Karpas-422 (cell line): ENCODE data around the gene SCMH1. TPM values are rescaled to one million over a fixed set of nuclear protein-coding genes. Genes with fewer than 3 reads are reported as not detected.
A peak's percentile ranks its signal among the peaks of the same experiment; 100 is the strongest.

Experiments used
- DNase-seq: peaks from one replicate; pipeline ENCODE4 v3.0.0-alpha.2; 2015
- H2AFZ ChIP-seq: fragments of 200-600 bp; sonication (generic); 2 replicates; pipeline ENCODE4 v1.6.1; 2014; ENCODE audit warnings: antibody characterized with exemption, low read length, mixed read lengths
- H3K27ac ChIP-seq: fragments of 200-600 bp; sonication (generic); 2 replicates; pipeline ENCODE4 v1.5.1; 2014; ENCODE audit warnings: mild to moderate bottlenecking, low read length, moderate library complexity
- H3K27me3 ChIP-seq: fragments of 200-600 bp; sonication (generic); 2 replicates; pipeline ENCODE4 v1.6.1; 2014; ENCODE audit warnings: low read length, mixed read lengths
- H3K36me3 ChIP-seq: fragments of 200-600 bp; sonication (generic); 2 replicates; pipeline ENCODE4 v1.6.1; 2014; ENCODE audit warnings: low read length, mixed read lengths; ENCODE audit not compliant: insufficient read depth
- H3K4me1 ChIP-seq: fragments of 200-600 bp; sonication (generic); 2 replicates; pipeline ENCODE4 v1.6.1; 2014; ENCODE audit warnings: mild to moderate bottlenecking, low read length, mixed read lengths
- H3K4me2 ChIP-seq: fragments of 200-600 bp; sonication (generic); 2 replicates; pipeline ENCODE4 v1.6.1; 2014; ENCODE audit warnings: low read length, low read depth, mild to moderate bottlenecking; ENCODE audit not compliant: poor library complexity, severe bottlenecking
- H3K4me3 ChIP-seq: fragments of 200-600 bp; sonication (generic); 2 replicates; pipeline ENCODE4 v1.5.1; 2014; ENCODE audit warnings: mild to moderate bottlenecking, antibody characterized with exemption, low read length, mixed read lengths
- H3K79me2 ChIP-seq: fragments of 200-600 bp; sonication (generic); 2 replicates; pipeline ENCODE4 v1.6.1; 2014; ENCODE audit warnings: mild to moderate bottlenecking, low read length, mixed read lengths
- H3K9ac ChIP-seq: fragments of 200-600 bp; sonication (generic); 2 replicates; pipeline ENCODE4 v1.6.0; 2014; ENCODE audit warnings: low read length
- H3K9me2 ChIP-seq: fragments of 200-600 bp; sonication (generic), shearing (Covaris generic); replicated peaks from 2 replicates; pipeline ENCODE4 v1.6.0; 2014; ENCODE audit warnings: mild to moderate bottlenecking, low read length, moderate library complexity; ENCODE audit not compliant: insufficient read depth
- H3K9me3 ChIP-seq: fragments of 300-700, 200-600 bp; sonication (generic); 2 replicates; pipeline ENCODE4 v1.6.1; 2014; ENCODE audit warnings: low read length, mixed read lengths
- H4K20me1 ChIP-seq: fragments of 200-600 bp; sonication (generic); 2 replicates; pipeline ENCODE4 v1.6.1; 2014; ENCODE audit warnings: mild to moderate bottlenecking, antibody characterized with exemption, low read length, low read depth; ENCODE audit not compliant: insufficient read depth
- total RNA-seq: library from RNA; depleted of rRNA; stranded (reverse); fragments of >200 nt; shearing (Covaris generic); gene quantifications from 2 replicates; pipeline ENCODE4 v1.2.3, GENCODE V29; 2014; ENCODE audit warnings: low replicate concordance

SCMH1 gene
- total RNA-seq, 1 experiment from 2014 or later, result 83.6 TPM

DNA sequence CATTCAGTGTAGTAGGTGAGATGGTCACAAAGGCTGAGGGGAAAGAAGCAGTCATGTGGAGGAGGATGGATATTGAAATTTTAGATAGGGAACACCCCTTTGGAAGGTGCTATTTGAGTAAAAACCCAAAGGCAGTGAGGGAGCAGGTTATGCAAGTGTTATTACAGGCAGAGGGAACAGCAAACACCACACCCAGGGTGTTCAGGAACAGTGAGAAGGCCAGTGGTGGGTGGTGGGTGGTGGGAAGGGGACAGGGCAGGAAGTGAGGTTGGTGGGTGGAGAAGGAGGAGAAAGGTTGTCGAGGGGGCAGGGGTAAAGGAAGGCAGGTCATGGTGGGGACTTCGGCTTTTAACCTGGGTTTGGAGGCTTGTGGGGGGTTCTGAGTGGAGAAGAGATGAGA is 39.2 kb upstream of the SCMH1 start:
- no peaks in the 10 kb centered on the region for H3K9me2 ChIP-seq
- H3K27me3 ChIP-seq, result no peaks in the 10 kb centered on the region
- no peak overlapping the region for H3K27ac ChIP-seq
- H3K9me3 ChIP-seq, result no peaks in the 10 kb centered on the region
- no peak for DNase-seq
- no peak overlapping the region for H3K9ac ChIP-seq
- H3K4me1 ChIP-seq, result peaks cover 9% of the 10 kb centered on the region
- H4K20me1 ChIP-seq, result no peaks in the 10 kb centered on the region
- H3K36me3 ChIP-seq, result no peaks in the 10 kb centered on the region
- no peak overlapping the region for H3K4me2 ChIP-seq
- H3K4me3 ChIP-seq, result no peak overlapping the region
- no peak overlapping the region for H2AFZ ChIP-seq
- H3K79me2 ChIP-seq, result no peaks in the 10 kb centered on the region

DNA sequence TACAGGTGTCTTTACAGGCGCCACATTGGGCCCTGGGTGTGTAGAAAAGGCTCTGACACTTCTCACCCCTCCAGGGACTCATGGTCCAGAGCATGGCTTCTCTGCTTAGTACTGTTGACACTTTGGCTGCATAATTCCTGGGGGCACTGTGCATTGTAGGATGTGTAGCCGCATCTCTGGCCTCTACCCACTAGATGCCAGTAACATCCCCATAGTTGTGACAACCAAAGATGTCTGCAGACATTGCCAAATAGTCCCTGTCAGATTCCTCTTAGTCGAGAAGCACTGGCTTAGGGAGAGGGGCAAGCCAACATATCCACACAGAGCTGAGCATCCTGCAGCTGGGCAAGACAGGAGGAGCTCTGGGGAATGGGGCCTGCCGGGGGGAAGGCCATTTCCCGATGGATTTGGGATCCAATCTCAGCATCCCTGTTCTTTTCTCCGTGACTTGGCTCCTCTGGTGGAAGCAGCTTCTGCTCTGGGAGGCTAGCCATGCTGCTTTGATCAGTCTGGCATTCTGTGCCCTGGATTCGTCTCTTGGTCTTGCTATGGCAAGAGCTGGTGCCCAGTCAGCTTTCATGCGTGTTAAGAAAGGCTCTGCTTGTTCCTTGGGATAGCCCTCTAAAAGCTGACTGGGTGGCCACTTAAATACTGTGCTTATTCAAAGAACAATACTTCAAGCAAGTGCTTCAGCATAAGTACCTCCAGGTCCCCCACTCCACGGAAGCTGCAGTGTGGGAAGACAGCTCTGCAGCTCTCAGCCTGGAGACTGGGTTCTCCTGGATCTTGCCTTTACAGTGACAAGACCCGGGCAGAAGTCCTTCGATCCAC is 38.3 kb upstream of the SCMH1 start:
- no peak overlapping the region for H3K27ac ChIP-seq
- no peak overlapping the region for H3K4me2 ChIP-seq
- no peaks in the 10 kb centered on the region for H3K27me3 ChIP-seq
- H3K4me3 ChIP-seq, result no peak overlapping the region
- H3K36me3 ChIP-seq, result no peaks in the 10 kb centered on the region
- no peaks in the 10 kb centered on the region for H3K9me3 ChIP-seq
- peaks cover 9% of the 10 kb centered on the region for H3K4me1 ChIP-seq
- no peak overlapping the region for H3K9ac ChIP-seq
- no peak overlapping the region for H2AFZ ChIP-seq
- H3K9me2 ChIP-seq, result no peaks in the 10 kb centered on the region
- no peaks in the 10 kb centered on the region for H4K20me1 ChIP-seq
- H3K79me2 ChIP-seq, result no peaks in the 10 kb centered on the region
- DNase-seq, result no peak

DNA sequence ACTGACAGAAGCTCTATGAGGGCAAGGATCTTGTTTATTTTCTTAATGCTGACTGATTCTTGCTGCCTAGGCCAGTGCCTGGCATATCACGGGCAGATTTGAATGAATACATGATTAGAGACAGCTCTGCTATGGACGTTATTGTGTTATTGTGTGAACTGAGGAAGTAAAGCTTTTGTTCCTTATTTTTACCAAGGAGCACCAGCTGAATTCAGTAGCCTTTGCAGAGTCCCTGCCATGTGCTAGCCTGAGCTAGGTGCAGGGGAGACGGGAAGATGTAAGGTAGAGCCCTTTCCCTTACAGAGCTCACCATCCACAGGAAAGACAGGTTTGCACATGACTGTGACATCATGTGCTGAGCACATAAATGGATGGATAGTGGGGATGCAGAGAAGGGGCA is 36.0 kb upstream of the SCMH1 start:
- H4K20me1 ChIP-seq, result no peaks in the 10 kb centered on the region
- H3K4me2 ChIP-seq, result no peak overlapping the region
- no peak overlapping the region for H3K9ac ChIP-seq
- H3K79me2 ChIP-seq, result no peaks in the 10 kb centered on the region
- no peaks in the 10 kb centered on the region for H3K36me3 ChIP-seq
- no peaks in the 10 kb centered on the region for H3K9me2 ChIP-seq
- H3K27ac ChIP-seq, result no peak overlapping the region
- H3K4me1 ChIP-seq, result peaks cover 9% of the 10 kb centered on the region
- no peak for DNase-seq
- H2AFZ ChIP-seq, result 0 out of 2 replicates have a peak overlapping the region, but pooled peaks have one; percentile 0
- H3K9me3 ChIP-seq, result no peaks in the 10 kb centered on the region
- no peak overlapping the region for H3K4me3 ChIP-seq
- no peaks in the 10 kb centered on the region for H3K27me3 ChIP-seq

DNA sequence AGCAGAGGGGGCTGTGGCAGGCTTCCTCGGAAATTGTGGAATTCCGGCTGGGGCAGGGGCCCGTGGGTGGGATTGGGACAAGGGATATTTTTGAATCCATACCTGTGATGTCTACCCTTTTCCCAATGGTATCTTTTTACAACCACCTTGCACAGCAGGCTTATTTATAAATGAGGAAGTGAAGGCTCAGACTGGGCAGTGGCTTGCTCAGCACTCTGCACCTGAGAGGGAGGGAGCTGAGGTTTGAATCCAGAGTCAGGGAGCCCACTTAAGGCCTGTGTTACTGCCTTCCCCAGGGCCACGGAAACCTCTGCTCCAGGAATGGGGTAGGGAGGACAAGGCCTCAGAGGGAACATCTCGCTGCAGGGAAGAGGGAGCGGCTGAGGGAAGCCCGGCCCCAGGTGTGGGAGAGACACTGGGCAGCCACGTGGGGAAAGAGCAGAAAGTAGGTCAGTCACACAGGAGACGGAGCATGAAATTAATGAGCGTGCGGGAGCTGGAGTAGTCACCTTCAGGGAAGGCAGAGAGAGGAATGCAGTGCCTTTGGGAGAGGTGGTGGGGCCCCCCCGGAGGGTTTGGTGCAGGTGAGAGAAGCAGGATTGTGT is 35.4 kb upstream of the SCMH1 start:
- no peaks in the 10 kb centered on the region for H3K9me3 ChIP-seq
- no peak overlapping the region for H3K4me3 ChIP-seq
- peak overlapping the region; percentile 0; the same call in 1 of the 2 replicates for H2AFZ ChIP-seq
- no peak overlapping the region for H3K27ac ChIP-seq
- peak; percentile 56 for DNase-seq
- H3K79me2 ChIP-seq, result no peaks in the 10 kb centered on the region
- H3K4me1 ChIP-seq, result peaks cover 9% of the 10 kb centered on the region
- H3K36me3 ChIP-seq, result no peaks in the 10 kb centered on the region
- H3K27me3 ChIP-seq, result no peaks in the 10 kb centered on the region
- no peaks in the 10 kb centered on the region for H3K9me2 ChIP-seq
- no peak overlapping the region for H3K4me2 ChIP-seq
- no peak overlapping the region for H3K9ac ChIP-seq
- H4K20me1 ChIP-seq, result no peaks in the 10 kb centered on the region

DNA sequence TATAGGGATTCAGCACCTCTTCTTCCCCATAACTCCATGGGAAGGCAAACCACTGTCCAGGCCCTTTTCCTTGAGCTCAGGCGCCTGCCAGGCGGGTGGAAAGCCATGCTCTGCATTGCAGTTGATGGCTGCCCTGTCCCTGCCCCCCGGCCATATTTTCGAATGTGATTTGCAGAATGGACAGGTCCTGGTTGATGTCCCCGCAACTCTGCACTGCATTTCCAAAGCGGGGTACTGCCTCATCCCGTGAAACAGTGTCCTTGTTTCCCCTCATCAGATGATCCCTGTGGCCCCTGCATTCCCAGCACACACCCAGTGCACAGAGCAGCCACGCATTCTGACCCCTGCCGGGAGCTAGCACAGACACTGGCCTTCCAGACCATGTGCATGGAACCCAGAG is 33.7 kb upstream of the SCMH1 start:
- Histone ChIP-seq H3K9me3 (no peaks in the 10 kb centered on the region), H3K4me3 (no peak overlapping the region), H3K79me2 (no peaks in the 10 kb centered on the region), H3K9ac (no peak overlapping the region), H3K9me2 (no peaks in the 10 kb centered on the region), H2AFZ (no peak overlapping the region), H3K27me3 (no peaks in the 10 kb centered on the region), H3K4me1 (peaks cover 9% of the 10 kb centered on the region), H3K4me2 (no peak overlapping the region), H3K36me3 (no peaks in the 10 kb centered on the region), H3K27ac (no peak overlapping the region), H4K20me1 (no peaks in the 10 kb centered on the region)
- DNase-seq, result no peak

DNA sequence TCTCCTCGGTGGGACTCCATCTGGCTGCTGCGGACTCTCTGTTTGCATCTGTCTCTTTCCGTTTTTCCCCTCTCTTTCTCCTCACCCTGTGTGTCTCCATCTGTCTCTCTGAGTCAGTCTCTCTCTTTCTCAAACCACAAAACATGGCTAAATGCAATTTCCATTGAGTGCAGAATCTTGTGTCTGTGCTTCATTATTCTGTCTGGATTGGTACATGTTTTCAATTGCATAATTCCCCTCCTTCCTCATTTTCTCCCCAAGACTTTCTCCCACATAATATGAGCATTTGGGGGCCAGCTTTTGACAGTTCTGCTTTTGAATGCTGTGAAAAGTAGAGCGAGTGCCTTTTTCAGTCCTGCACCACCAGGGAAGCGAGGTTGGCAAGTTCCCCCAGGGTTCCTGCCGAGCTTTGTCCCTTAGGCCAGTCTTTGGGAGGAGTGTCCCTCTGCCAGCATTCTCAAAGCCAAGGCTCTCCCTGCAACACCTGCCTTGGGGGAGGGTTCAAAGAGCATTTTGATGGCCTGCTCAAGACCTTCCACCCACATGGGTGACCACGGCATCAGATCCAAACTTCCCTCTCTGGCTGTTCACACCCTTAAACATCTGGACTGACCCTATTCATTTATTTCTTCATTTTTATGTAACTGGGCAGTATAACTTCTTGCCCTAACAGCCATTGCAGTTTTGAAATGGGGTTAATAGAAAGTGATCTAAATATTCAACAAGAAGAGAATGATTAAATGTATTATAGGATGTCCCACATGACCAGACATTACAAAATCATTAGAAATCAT is 32.8 kb upstream of the SCMH1 start:
- Histone ChIP-seq H3K9ac (no peak overlapping the region), H3K9me2 (no peaks in the 10 kb centered on the region), H3K4me1 (peaks cover 9% of the 10 kb centered on the region), H3K27ac (no peak overlapping the region), H3K36me3 (no peaks in the 10 kb centered on the region), H3K9me3 (no peaks in the 10 kb centered on the region), H4K20me1 (no peaks in the 10 kb centered on the region), H3K27me3 (no peaks in the 10 kb centered on the region), H3K79me2 (no peaks in the 10 kb centered on the region), H2AFZ (no peak overlapping the region), H3K4me3 (no peak overlapping the region), H3K4me2 (no peak overlapping the region)
- DNase-seq, result no peak

DNA sequence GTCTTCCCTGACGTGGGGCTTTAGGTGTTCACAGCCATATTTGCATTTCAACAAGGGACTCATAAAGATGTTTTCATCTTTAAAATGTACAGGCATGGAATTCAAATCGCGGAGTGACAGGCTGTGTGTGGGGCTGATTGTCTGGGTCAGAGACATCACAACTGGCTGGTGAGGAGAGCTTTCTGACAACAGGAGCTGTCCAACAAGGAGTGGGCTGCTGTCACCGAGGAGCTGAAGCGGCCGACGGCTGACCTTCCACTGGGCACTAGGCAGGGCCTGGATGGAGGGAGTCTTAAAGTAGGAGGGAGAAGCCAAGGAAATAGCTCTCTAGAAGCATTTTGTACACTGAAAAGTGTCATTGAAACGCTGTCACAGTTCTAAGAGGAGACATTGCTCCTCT is 30.5 kb upstream of the SCMH1 start:
- H3K27ac ChIP-seq, result no peak overlapping the region
- no peak for DNase-seq
- H2AFZ ChIP-seq, result no peak overlapping the region
- H3K9me2 ChIP-seq, result no peaks in the 10 kb centered on the region
- no peaks in the 10 kb centered on the region for H3K79me2 ChIP-seq
- no peaks in the 10 kb centered on the region for H3K9me3 ChIP-seq
- no peak overlapping the region for H3K4me3 ChIP-seq
- no peaks in the 10 kb centered on the region; the same call in 1 of the 2 replicates for H3K27me3 ChIP-seq
- no peak overlapping the region for H3K9ac ChIP-seq
- H3K4me2 ChIP-seq, result no peak overlapping the region
- peaks cover 9% of the 10 kb centered on the region for H3K4me1 ChIP-seq
- H4K20me1 ChIP-seq, result no peaks in the 10 kb centered on the region
- no peaks in the 10 kb centered on the region for H3K36me3 ChIP-seq

DNA sequence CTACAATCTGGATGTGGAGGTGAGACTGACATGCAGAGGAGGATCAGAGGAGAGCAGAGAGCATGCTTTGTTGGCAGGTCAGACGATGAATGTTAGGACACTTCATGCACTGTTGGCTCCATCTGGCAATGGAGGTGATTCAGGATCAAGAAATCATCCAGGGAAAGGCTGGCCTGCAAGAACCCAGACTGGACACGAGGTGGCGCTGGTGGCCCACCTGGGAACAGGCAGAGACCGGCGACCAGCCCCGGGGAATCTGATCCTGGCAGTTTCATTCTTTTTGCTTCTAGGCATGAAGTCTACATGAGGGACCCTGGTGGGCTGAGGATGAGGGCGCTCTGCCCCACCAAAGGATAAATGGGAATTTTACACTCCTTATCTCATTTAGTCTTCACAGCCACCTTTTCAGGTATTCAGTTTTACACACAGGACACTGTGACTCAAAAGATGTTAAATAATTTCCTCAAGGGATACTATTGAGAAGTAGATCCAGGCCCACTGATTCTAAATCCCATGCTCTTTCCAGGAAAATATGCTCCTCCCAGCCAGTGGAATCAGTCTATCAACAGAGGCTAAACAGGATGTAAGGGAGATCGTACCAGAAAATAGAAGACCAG is 26.2 kb upstream of the SCMH1 start:
- no peak overlapping the region for H3K9ac ChIP-seq
- no peak overlapping the region for H3K27ac ChIP-seq
- DNase-seq, result peak; percentile 79
- H3K4me1 ChIP-seq, result 0 out of 2 replicates have a peak, but pooled peaks cover 3% of the 10 kb centered on the region
- no peaks in the 10 kb centered on the region for H4K20me1 ChIP-seq
- no peaks in the 10 kb centered on the region for H3K9me3 ChIP-seq
- H2AFZ ChIP-seq, result no peak overlapping the region
- no peaks in the 10 kb centered on the region; the same call in 1 of the 2 replicates for H3K27me3 ChIP-seq
- no peak overlapping the region for H3K4me2 ChIP-seq
- H3K4me3 ChIP-seq, result no peak overlapping the region
- no peaks in the 10 kb centered on the region for H3K79me2 ChIP-seq
- no peaks in the 10 kb centered on the region for H3K9me2 ChIP-seq
- no peaks in the 10 kb centered on the region for H3K36me3 ChIP-seq
